Prostate gland (tissue), 2 donors: Measurements from ENCODE around the gene ITGA6. TPM values are rescaled to one million over a fixed set of nuclear protein-coding genes. Genes with fewer than 3 reads are reported as not detected.
A peak's percentile ranks its signal among the peaks of the same experiment; 100 is the strongest.

ENCODE experiments used
- DNase-seq: peaks from one replicate; pipeline ENCODE4 v3.0.0-alpha.2; 2019; ENCODE audit warnings: low spot score
- H3K27ac ChIP-seq, 2 donors: fragments of 200-600 bp; sonication (generic); 2 replicates each; pipeline ENCODE4 v1.5.1; 2017 to 2019
- H3K27me3 ChIP-seq: fragments of 200-600 bp; sonication (generic); replicated peaks from 2 replicates; pipeline ENCODE4 v1.5.1; 2019; ENCODE audit not compliant: insufficient read depth
- H3K36me3 ChIP-seq, 2 donors: fragments of 200-600 bp; sonication (generic); 1 replicate in 1 of 2; 2 replicates in 1 of 2; pipeline versions ENCODE4 v1.5.1 to v1.8.1; 2017 to 2019
- H3K4me1 ChIP-seq: fragments of 200-600 bp; sonication (generic); replicated peaks from 2 replicates; pipeline ENCODE4 v1.5.1; 2019
- H3K4me3 ChIP-seq, 2 donors: fragments of 200-600 bp; sonication (generic); 2 replicates each; pipeline ENCODE4 v1.5.1; 2017 to 2019
- H3K9me3 ChIP-seq: fragments of 200-600 bp; sonication (generic); 2 replicates; pipeline ENCODE4 v1.5.1; 2017
- CTCF ChIP-seq, 4 experiments: fragments of 200-600 bp in 2 of 4; fragments of 450-650 bp in 2 of 4; sonication (generic) in 2 of 4; IDR thresholded peaks; 1 replicate in 3 of 4; 2 replicates in 1 of 4; pipeline ENCODE4 v1.5.1; 2016 to 2019; ENCODE audit warnings: antibody characterized with exemption in 4 of 4, mild to moderate bottlenecking in 2 of 4, moderate library complexity in 2 of 4
- POLR2A ChIP-seq: fragments of 450-650 bp; IDR thresholded peaks from one replicate; pipeline ENCODE4 v1.6.1; 2016; ENCODE audit warnings: antibody characterized with exemption, mild to moderate bottlenecking
- POLR2AphosphoS5 ChIP-seq: sonication (generic); formaldehyde crosslinking; IDR thresholded peaks from one replicate; pipeline ENCODE4 v1.6.1; 2017; ENCODE audit warnings: antibody characterized with exemption
- WGBS: methylation state at CpG from one replicate; pipeline ENCODE4 v1.1.5; 2018; 5-methylcytosine and 5-hydroxymethylcytosine counted together
- intact Hi-C: fragments of 100-400 bp; cut with DNase I; formaldehyde crosslinking; loops from one replicate; pipeline ENCODE4 v1.14.2; 2022
- total RNA-seq, 2 donors: library from RNA; depleted of rRNA; stranded (reverse); fragments of >200 nt; gene quantifications; one replicate each; pipeline ENCODE4 v1.1.0, GENCODE V29; 2016

Gene ITGA6
- total RNA-seq, 2 donors from 2014 or later = 71.7 to 249 TPM

- Histone ChIP-seq H3K36me3 (no peaks in the 10 kb centered on the region), H3K9me3 (no peaks in the 10 kb centered on the region), H3K4me3 (no peak overlapping the region), H3K4me1 (no peaks in the 10 kb centered on the region), H3K27me3 (no peaks in the 10 kb centered on the region), H3K27ac (no peak overlapping the region)
- no peak for DNase-seq
- TF ChIP-seq CTCF (IDR thresholded peaks at IDR 0.05) (no peak), POLR2A (no peak), POLR2AphosphoS5 (no peak)
- intact Hi-C loops = no loop called here
Observed at GRCh38 chr2:172551271-172551670, 123.9 kb downstream of the ITGA6 start.

- Histone ChIP-seq H3K27me3 (no peaks in the 10 kb centered on the region), H3K36me3 (no peaks in the 10 kb centered on the region), H3K27ac (no peak overlapping the region), H3K4me1 (no peaks in the 10 kb centered on the region), H3K4me3 (no peak overlapping the region), H3K9me3 (no peaks in the 10 kb centered on the region)
- no peak for DNase-seq
- 90% methylated on average over 4 of the region's 4 CpGs for WGBS
- intact Hi-C loops = no loop called here
- TF ChIP-seq POLR2A = no peak
- no peak for TF ChIP-seq POLR2AphosphoS5
- TF ChIP-seq CTCF (IDR thresholded peaks at IDR 0.05) = no peak
Observed at GRCh38 chr2:172552547-172553291, 125.3 kb downstream of the ITGA6 start.

GRCh38 chr2:172554352-172555271 lies 127.2 kb downstream of the ITGA6 start:
- H3K27me3 ChIP-seq = no peaks in the 10 kb centered on the region
- no peak for DNase-seq
- 63% methylated on average over 18 of the region's 18 CpGs for WGBS
- TF ChIP-seq POLR2AphosphoS5 (no peak), POLR2A (no peak), CTCF (IDR thresholded peaks at IDR 0.05) (no peak)
- no peaks in the 10 kb centered on the region for H3K4me1 ChIP-seq
- H3K4me3 ChIP-seq = peak overlapping the region in 1 of 2 donors; percentile 71
- no peaks in the 10 kb centered on the region for H3K9me3 ChIP-seq
- H3K27ac ChIP-seq = peak overlapping the region; percentile 88 to 90
- intact Hi-C loops = no loop called here
- H3K36me3 ChIP-seq = no peaks in the 10 kb centered on the region

- 12% methylated on average over 8 of the region's 8 CpGs for WGBS
- DNase-seq = no peak
- Histone ChIP-seq H3K4me3 (peak overlapping the region; percentile 71 to 84), H3K27ac (peak overlapping the region; percentile 88 to 90), H3K36me3 (no peaks in the 10 kb centered on the region), H3K27me3 (no peaks in the 10 kb centered on the region), H3K9me3 (no peaks in the 10 kb centered on the region), H3K4me1 (no peaks in the 10 kb centered on the region)
- intact Hi-C loops = no loop called here
- TF ChIP-seq POLR2A (no peak), CTCF (IDR thresholded peaks at IDR 0.05) (no peak)
Observed at GRCh38 chr2:172555272-172555521, 127.8 kb downstream of the ITGA6 start.

Other genes with a start within 250 kb of the ITGA6 start
- gene PDK1, start 128.5 kb downstream of the ITGA6 start, total RNA-seq = 10 to 100 TPM in 1 of 2 donors, 1 to 10 TPM in 1; 6.2 to 14.4 TPM